Liver (tissue), 3 donors: ENCODE data around the gene PPFIA4.

Experiments used
- JUND ChIP-seq, 2 donors: IDR thresholded peaks; 2 replicates each; pipeline ENCODE4 v1.6.1; 2016; ENCODE audit warnings: antibody characterized with exemption in 2 of 2
- TF ChIP-seq, protein P1 (sequence below): fragments of 150-350 bp; IDR thresholded peaks from 2 replicates; pipeline ENCODE4 v1.5.1; 2017; ENCODE audit warnings: improper control_type of control experiment, low read depth, low read length; ENCODE audit not compliant: missing input control
- donor health status: healthy.
- donor health status: healthy.

- TF ChIP-seq, protein P1, sequence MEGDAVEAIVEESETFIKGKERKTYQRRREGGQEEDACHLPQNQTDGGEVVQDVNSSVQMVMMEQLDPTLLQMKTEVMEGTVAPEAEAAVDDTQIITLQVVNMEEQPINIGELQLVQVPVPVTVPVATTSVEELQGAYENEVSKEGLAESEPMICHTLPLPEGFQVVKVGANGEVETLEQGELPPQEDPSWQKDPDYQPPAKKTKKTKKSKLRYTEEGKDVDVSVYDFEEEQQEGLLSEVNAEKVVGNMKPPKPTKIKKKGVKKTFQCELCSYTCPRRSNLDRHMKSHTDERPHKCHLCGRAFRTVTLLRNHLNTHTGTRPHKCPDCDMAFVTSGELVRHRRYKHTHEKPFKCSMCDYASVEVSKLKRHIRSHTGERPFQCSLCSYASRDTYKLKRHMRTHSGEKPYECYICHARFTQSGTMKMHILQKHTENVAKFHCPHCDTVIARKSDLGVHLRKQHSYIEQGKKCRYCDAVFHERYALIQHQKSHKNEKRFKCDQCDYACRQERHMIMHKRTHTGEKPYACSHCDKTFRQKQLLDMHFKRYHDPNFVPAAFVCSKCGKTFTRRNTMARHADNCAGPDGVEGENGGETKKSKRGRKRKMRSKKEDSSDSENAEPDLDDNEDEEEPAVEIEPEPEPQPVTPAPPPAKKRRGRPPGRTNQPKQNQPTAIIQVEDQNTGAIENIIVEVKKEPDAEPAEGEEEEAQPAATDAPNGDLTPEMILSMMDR, result no peak
- TF ChIP-seq JUND (IDR thresholded peaks at IDR 0.05), result no peak
Observed at GRCh38 chr1:203113308-203113707, 87.0 kb downstream of the PPFIA4 start.
